SK-N-SH (cell line): ENCODE results near the gene DYNLL1. TPM values are rescaled to one million over a fixed set of nuclear protein-coding genes. Genes with fewer than 3 reads are reported as not detected.

Source experiments
- CTCF ChIA-PET: fragments of 300-600, 350-600 bp; formaldehyde crosslinking; extraction: SDS; loops from one replicate; lab custom pipeline; 2021; lab: Yijun Ruan, JAX
- POLR2A ChIA-PET: fragments of 350-600 bp; sonication (Branson Sonifier 250); formaldehyde crosslinking; extraction: SDS; loops from one replicate; lab custom pipeline; 2020; ENCODE audit warnings: antibody characterized with exemption, inconsistent platforms; lab: Yijun Ruan, JAX
- DNase-seq: peaks from one replicate; pipeline ENCODE4 v3.0.0; 2012
- H2AFZ ChIP-seq: fragments of 200-600 bp; sonication (generic); 2 replicates; pipeline ENCODE4 v1.8.1; 2016; ENCODE audit warnings: antibody characterized with exemption, mild to moderate bottlenecking, low read depth
- H3F3A ChIP-seq: fragments of 200-600 bp; sonication (generic); replicated peaks from 2 replicates; pipeline ENCODE3; 2016; ENCODE audit warnings: antibody characterized with exemption, mild to moderate bottlenecking; ENCODE audit not compliant: insufficient read depth
- H3K27ac ChIP-seq, 2 experiments: fragments of 200-500 bp in 1 of 2; fragments of 200-600 bp in 1 of 2; sonication (Bioruptor generic) in 1 of 2; sonication (generic), shearing (Covaris generic) in 1 of 2; 2 replicates each; pipeline versions ENCODE4 v1.5.1 to v1.6.1; 2014 to 2016; ENCODE audit warnings: low read depth in 2 of 2, inconsistent platforms in 1 of 2, low read length in 1 of 2, mild to moderate bottlenecking in 1 of 2, mixed read lengths in 1 of 2
- H3K27me3 ChIP-seq: fragments of 200-600 bp; sonication (generic), shearing (Covaris generic); 2 replicates; pipeline ENCODE4 v1.6.1; 2016; ENCODE audit warnings: mixed run types; ENCODE audit not compliant: insufficient read depth
- H3K36me3 ChIP-seq, 2 experiments: fragments of 200-500 bp in 1 of 2; fragments of 200-600 bp in 1 of 2; sonication (Bioruptor generic) in 1 of 2; sonication (generic) in 1 of 2; replicated peaks in 1 of 2; 2 replicates each; pipeline versions ENCODE3 to v1.5.1; 2014 to 2016; ENCODE audit warnings: low read length in 1 of 2, mild to moderate bottlenecking in 1 of 2; ENCODE audit not compliant: insufficient read depth in 2 of 2, control insufficient read depth in 1 of 2
- H3K4me1 ChIP-seq, 2 experiments: fragments of 200-500 bp in 1 of 2; fragments of 200-600 bp in 1 of 2; sonication (Bioruptor generic) in 1 of 2; sonication (generic), shearing (Covaris generic) in 1 of 2; 2 replicates each; pipeline versions ENCODE4 v1.5.1 to v1.6.1; 2014 to 2016; ENCODE audit warnings: low read depth in 1 of 2, low read length in 1 of 2, mixed run types in 1 of 2; ENCODE audit not compliant: insufficient read depth in 2 of 2, control insufficient read depth in 1 of 2
- H3K4me2 ChIP-seq: fragments of 200-600 bp; sonication (generic), shearing (Covaris generic); 2 replicates; pipeline ENCODE4 v1.6.1; 2017; ENCODE audit warnings: mixed run types
- H3K4me3 ChIP-seq, 2 experiments: fragments of 200-500 bp in 1 of 2; fragments of 200-600 bp in 1 of 2; sonication (Bioruptor generic) in 1 of 2; sonication (generic), shearing (Covaris generic) in 1 of 2; 2 replicates each; pipeline versions ENCODE4 v1.5.1 to v1.8.1; 2014 to 2016; ENCODE audit warnings: low read depth in 2 of 2, inconsistent platforms in 1 of 2, low read length in 1 of 2, mild to moderate bottlenecking in 1 of 2, mixed read lengths in 1 of 2, moderate library complexity in 1 of 2
- H3K79me2 ChIP-seq: fragments of 200-600 bp; sonication (generic); 2 replicates; pipeline ENCODE4 v1.8.1; 2017; ENCODE audit warnings: mild to moderate bottlenecking; ENCODE audit not compliant: insufficient read depth
- H3K9ac ChIP-seq: fragments of 200-600 bp; sonication (generic); 2 replicates; pipeline ENCODE4 v1.6.1; 2017; ENCODE audit warnings: mixed run types
- H3K9me2 ChIP-seq: fragments of 200-600 bp; sonication (generic); 2 replicates; pipeline ENCODE4 v1.6.1; 2017; ENCODE audit warnings: mixed run types
- H3K9me3 ChIP-seq: fragments of 200-600 bp; sonication (generic); 2 replicates; pipeline ENCODE4 v1.6.1; 2017; ENCODE audit warnings: mixed run types, mild to moderate bottlenecking, moderate library complexity
- H4K20me1 ChIP-seq: fragments of 200-600 bp; sonication (generic); 2 replicates; pipeline ENCODE4 v1.6.1; 2017; ENCODE audit warnings: mild to moderate bottlenecking, mixed run types; ENCODE audit not compliant: insufficient read depth
- CTCF ChIP-seq: fragments of 200-600 bp; sonication (generic); IDR thresholded peaks from 2 replicates; pipeline ENCODE4 v1.6.1; 2017; ENCODE audit warnings: antibody characterized with exemption, mild to moderate bottlenecking, moderate library complexity
- ELF1 ChIP-seq: IDR thresholded peaks from 2 replicates; pipeline ENCODE4 v1.4.0; 2012
- FOSL2 ChIP-seq: IDR thresholded peaks from 2 replicates; pipeline ENCODE4 v1.4.0; 2012; ENCODE audit warnings: low read depth, mild to moderate bottlenecking, moderate library complexity, borderline replicate concordance
- JUND ChIP-seq: IDR thresholded peaks from 2 replicates; pipeline ENCODE4 v1.4.0; 2012
- MEF2A ChIP-seq: IDR thresholded peaks from 2 replicates; pipeline ENCODE4 v1.4.0; 2012; ENCODE audit warnings: low read depth, borderline replicate concordance
- POLR2AphosphoS5 ChIP-seq: IDR thresholded peaks from 2 replicates; pipeline ENCODE4 v1.6.1; 2012; ENCODE audit warnings: low read depth, low read length
- RCOR1 ChIP-seq: fragments of 150-350 bp; IDR thresholded peaks from 2 replicates; pipeline ENCODE4 v1.6.1; 2017; ENCODE audit warnings: antibody characterized with exemption, low read length
- RXRA ChIP-seq: IDR thresholded peaks from 2 replicates; pipeline ENCODE4 v1.4.0; 2012; ENCODE audit warnings: low read depth, mild to moderate bottlenecking, borderline replicate concordance
- SIN3A ChIP-seq: IDR thresholded peaks from 2 replicates; pipeline ENCODE4 v1.6.1; 2012; ENCODE audit warnings: low read depth, mild to moderate bottlenecking, low read length, moderate library complexity, borderline replicate concordance
- TAF1 ChIP-seq: IDR thresholded peaks from 2 replicates; pipeline ENCODE4 v1.6.1; 2012; ENCODE audit warnings: low read depth, mild to moderate bottlenecking, low read length, moderate library complexity, borderline replicate concordance
- TCF12 ChIP-seq: IDR thresholded peaks from 2 replicates; pipeline ENCODE4 v1.4.0; 2012
- USF2 ChIP-seq: fragments of 150-350 bp; IDR thresholded peaks from 2 replicates; pipeline ENCODE4 v1.6.1; 2017; ENCODE audit warnings: antibody characterized with exemption, low read length, low read depth, borderline replicate concordance
- YY1 ChIP-seq: IDR thresholded peaks from 2 replicates; pipeline ENCODE4 v1.4.0; 2012; ENCODE audit warnings: low read depth, mild to moderate bottlenecking
- WGBS: methylation state at CpG from one replicate; pipeline ENCODE4 v1.1.6; 2017; ENCODE audit warnings: low lambda C conversion rate; 5-methylcytosine and 5-hydroxymethylcytosine counted together
- polyA plus RNA-seq, 3 experiments: library from polyadenylated mRNA; depleted of rRNA; stranded (reverse); fragments of >200 nt; gene quantifications; 2 replicates each; pipeline ENCODE4 v1.2.3, GENCODE V29; 2012
- TF ChIP-seq, protein P1 (sequence below): IDR thresholded peaks from 2 replicates; pipeline ENCODE4 v1.4.0; 2012; ENCODE audit warnings: low read depth, borderline replicate concordance
- TF ChIP-seq, protein P2 (sequence below): IDR thresholded peaks from 2 replicates; pipeline ENCODE4 v1.6.1; 2012; ENCODE audit warnings: mild to moderate bottlenecking, low read depth, low read length, moderate library complexity
- TF ChIP-seq, protein P3 (sequence below): fragments of 150-350 bp; IDR thresholded peaks from 2 replicates; pipeline ENCODE4 v1.6.1; 2016; ENCODE audit warnings: mild to moderate bottlenecking, low read depth, low read length

DYNLL1 gene
- polyA plus RNA-seq, 1 of the 3 experiments (the other 2 are of a cell fraction): 607 TPM

- no peak for TF ChIP-seq CTCF
Measured at GRCh38 chr12:120489018-120489417, 6.9 kb upstream of the DYNLL1 start (continued).

- peaks cover 0 to 10% of the 10 kb centered on the region in 2 experiments; a peak in 1 of 4 replicates for H3K4me1 ChIP-seq
- H3K4me3 ChIP-seq: no peak overlapping the region
- 92% methylated on average over 5 of the region's 5 CpGs for WGBS
- H3K9me3 ChIP-seq: no peaks in the 10 kb centered on the region
- H3K27me3 ChIP-seq: no peaks in the 10 kb centered on the region
- ChIA-PET POLR2A (interaction anchor here (1.5 kb wide), 1 partner anchor 27 kb away, joined by 3 read pairs; no protein-coding TSS in a partner anchor), CTCF (interaction anchor here (2.0 to 3.6 kb wide), 2 partner anchors 22 to 61 kb away, joined by 5 to 18 read pairs; partner anchors contain the start of gene SRSF9)
- H3K27ac ChIP-seq: no peak overlapping the region
- no peak for TF ChIP-seq TAF1
- TF ChIP-seq, protein P1, sequence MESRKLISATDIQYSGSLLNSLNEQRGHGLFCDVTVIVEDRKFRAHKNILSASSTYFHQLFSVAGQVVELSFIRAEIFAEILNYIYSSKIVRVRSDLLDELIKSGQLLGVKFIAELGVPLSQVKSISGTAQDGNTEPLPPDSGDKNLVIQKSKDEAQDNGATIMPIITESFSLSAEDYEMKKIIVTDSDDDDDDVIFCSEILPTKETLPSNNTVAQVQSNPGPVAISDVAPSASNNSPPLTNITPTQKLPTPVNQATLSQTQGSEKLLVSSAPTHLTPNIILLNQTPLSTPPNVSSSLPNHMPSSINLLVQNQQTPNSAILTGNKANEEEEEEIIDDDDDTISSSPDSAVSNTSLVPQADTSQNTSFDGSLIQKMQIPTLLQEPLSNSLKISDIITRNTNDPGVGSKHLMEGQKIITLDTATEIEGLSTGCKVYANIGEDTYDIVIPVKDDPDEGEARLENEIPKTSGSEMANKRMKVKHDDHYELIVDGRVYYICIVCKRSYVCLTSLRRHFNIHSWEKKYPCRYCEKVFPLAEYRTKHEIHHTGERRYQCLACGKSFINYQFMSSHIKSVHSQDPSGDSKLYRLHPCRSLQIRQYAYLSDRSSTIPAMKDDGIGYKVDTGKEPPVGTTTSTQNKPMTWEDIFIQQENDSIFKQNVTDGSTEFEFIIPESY: no peak
- TF ChIP-seq TCF12: no peak
- no peak for TF ChIP-seq JUND
- no peak for TF ChIP-seq MEF2A
- TF ChIP-seq, protein P2, sequence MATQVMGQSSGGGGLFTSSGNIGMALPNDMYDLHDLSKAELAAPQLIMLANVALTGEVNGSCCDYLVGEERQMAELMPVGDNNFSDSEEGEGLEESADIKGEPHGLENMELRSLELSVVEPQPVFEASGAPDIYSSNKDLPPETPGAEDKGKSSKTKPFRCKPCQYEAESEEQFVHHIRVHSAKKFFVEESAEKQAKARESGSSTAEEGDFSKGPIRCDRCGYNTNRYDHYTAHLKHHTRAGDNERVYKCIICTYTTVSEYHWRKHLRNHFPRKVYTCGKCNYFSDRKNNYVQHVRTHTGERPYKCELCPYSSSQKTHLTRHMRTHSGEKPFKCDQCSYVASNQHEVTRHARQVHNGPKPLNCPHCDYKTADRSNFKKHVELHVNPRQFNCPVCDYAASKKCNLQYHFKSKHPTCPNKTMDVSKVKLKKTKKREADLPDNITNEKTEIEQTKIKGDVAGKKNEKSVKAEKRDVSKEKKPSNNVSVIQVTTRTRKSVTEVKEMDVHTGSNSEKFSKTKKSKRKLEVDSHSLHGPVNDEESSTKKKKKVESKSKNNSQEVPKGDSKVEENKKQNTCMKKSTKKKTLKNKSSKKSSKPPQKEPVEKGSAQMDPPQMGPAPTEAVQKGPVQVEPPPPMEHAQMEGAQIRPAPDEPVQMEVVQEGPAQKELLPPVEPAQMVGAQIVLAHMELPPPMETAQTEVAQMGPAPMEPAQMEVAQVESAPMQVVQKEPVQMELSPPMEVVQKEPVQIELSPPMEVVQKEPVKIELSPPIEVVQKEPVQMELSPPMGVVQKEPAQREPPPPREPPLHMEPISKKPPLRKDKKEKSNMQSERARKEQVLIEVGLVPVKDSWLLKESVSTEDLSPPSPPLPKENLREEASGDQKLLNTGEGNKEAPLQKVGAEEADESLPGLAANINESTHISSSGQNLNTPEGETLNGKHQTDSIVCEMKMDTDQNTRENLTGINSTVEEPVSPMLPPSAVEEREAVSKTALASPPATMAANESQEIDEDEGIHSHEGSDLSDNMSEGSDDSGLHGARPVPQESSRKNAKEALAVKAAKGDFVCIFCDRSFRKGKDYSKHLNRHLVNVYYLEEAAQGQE: no peak
- TF ChIP-seq FOSL2: no peak
- TF ChIP-seq, protein P3, sequence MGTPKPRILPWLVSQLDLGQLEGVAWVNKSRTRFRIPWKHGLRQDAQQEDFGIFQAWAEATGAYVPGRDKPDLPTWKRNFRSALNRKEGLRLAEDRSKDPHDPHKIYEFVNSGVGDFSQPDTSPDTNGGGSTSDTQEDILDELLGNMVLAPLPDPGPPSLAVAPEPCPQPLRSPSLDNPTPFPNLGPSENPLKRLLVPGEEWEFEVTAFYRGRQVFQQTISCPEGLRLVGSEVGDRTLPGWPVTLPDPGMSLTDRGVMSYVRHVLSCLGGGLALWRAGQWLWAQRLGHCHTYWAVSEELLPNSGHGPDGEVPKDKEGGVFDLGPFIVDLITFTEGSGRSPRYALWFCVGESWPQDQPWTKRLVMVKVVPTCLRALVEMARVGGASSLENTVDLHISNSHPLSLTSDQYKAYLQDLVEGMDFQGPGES: no peak
- TF ChIP-seq YY1: no peak
- TF ChIP-seq USF2: no peak
- no peak for TF ChIP-seq ELF1
- no peak for TF ChIP-seq CTCF
- TF ChIP-seq RXRA: no peak
- no peak for TF ChIP-seq RCOR1
- TF ChIP-seq POLR2AphosphoS5: no peak
- no peak for TF ChIP-seq SIN3A
- H3K79me2 ChIP-seq: peaks cover 18% of the 10 kb centered on the region
- no peak overlapping the region for H2AFZ ChIP-seq
- H3K9me2 ChIP-seq: no peaks in the 10 kb centered on the region
- no peaks in the 10 kb centered on the region for H3F3A ChIP-seq
- H3K9ac ChIP-seq: no peak overlapping the region
- H4K20me1 ChIP-seq: no peaks in the 10 kb centered on the region
- H3K4me2 ChIP-seq: no peak overlapping the region
- DNase-seq: no peak
- H3K36me3 ChIP-seq: peaks cover 0 to 11% of the 10 kb centered on the region in 2 experiments
Measured at GRCh38 chr12:120490325-120490724, 5.6 kb upstream of the DYNLL1 start.
